NCI-H2029 (cell line): ENCODE data around the gene METAP2.
"Not testable (repeated sequence)": the region's sequence is repeated elsewhere in the genome, so short reads cannot be mapped to it uniquely, and the experiment has no call there.

Source experiments
- DNase-seq: peaks from one replicate; lab custom pipeline; 2025; lab: John Stamatoyannopoulos, UW

METAP2 gene

GRCh38 chr12:95473884-95474659 lies at the start of gene METAP2:
Gene METAP2, plus strand, starts transcription at chr12:95474152. Its CDS starts 28 bp downstream, at chr12:95474180.
- peak; percentile 97 for DNase-seq

GRCh38 chr12:95424271-95424994 lies 49.5 kb upstream of the METAP2 start:
- peak; percentile 62 for DNase-seq

- no peak for DNase-seq
Measured at GRCh38 chr12:95429172-95429510, 44.8 kb upstream of the METAP2 start.

GRCh38 chr12:95431120-95431519 lies 42.8 kb upstream of the METAP2 start:
- DNase-seq, result no peak

GRCh38 chr12:95435355-95435754 lies 38.6 kb upstream of the METAP2 start:
- no peak for DNase-seq

DNA sequence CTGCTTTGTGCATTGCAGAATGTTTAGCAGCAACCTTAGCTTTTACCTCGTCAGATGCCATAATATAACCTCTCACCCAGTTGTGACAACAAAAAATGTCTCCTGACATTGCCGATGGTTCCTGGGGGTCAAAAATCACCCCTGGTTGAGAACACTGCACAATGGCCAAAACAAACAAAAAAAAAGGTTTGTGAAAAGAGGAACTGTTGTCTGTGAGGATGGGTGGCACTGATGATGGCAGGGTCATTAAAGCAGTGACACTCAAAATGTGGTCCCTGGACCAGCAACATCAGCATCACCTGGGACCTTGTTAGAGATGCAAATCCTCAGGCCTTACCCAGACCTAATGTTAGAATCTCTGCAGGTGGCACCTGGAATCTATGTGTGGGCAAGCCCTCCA lies 36.4 kb upstream of the METAP2 start:
- no peak for DNase-seq

- DNase-seq, result no peak
Measured at GRCh38 chr12:95439461-95440230, 34.3 kb upstream of the METAP2 start.

DNA sequence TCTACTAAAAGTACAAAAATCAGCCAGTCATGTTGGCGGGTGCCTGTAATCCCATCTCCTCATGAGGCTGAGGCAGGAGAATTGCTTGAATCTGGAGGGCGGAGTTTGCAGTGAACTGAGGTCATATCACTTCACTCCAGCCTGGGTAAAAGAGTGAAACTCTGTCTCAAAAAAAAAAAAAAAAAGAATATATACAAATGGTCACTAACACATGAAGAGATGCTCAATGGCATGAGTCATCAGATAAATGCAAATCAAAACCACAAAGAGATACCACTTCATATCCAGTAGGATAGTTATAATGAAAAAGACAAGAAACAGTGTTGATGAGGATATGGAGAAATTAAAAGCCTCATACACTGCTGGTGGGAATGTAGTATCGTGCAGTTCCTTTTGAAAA lies 33.6 kb upstream of the METAP2 start:
- DNase-seq, result no peak

- no peak for DNase-seq
Measured at GRCh38 chr12:95443459-95443858, 30.5 kb upstream of the METAP2 start.

GRCh38 chr12:95445099-95445498 lies 28.9 kb upstream of the METAP2 start:
- DNase-seq, result not testable (repeated sequence)

DNA sequence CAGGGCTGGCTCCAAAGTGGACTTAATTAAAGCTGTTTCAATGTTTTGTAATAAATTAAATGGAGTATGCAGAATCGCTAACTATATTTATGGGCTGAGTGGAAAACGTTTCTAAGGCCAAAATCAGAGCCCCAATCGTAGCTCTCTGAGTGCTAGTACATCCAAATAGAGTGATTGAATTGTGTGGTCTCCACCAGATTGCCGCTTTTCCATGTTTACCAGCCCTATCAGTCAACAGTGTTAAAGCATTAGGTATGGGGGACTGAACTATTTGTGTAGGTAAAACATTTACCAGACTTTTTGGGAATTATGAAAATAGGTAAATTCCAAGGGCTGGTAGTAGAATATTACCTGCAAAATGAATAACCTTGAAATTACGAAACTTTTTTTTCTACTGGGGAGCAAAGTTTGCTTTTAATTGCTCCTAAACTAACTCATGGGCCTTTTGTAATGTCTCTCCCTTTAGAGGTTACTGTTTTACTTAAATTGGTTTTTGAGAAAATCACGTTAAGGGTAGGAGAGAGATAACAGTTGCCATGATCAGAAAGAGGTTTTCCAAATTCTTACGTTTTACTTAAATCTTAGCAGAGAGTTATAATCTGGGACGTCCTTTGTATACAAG lies 28.0 kb upstream of the METAP2 start:
- DNase-seq, result no peak

GRCh38 chr12:95446506-95446900 lies 27.4 kb upstream of the METAP2 start:
- DNase-seq, result no peak

DNA sequence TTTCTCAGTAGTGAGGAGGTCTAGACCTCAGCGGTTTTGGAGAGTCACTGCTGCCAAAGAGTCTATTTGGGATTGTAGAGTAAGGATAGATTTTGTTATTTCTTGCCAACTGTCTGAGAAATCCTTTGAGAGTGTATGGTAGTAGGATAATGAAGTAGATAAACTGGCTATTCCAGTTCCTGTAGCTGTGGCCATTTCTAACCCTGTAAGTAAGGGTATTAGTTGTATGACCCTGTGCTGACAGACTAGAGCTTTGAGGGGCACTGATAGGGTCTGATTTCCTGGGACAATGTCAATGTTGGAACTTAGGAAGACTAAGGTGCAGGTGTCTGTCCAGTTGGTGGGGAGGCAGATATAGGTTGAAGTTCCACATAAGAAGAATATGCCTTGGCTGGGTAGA lies 24.3 kb upstream of the METAP2 start:
- DNase-seq, result not testable (repeated sequence)

- DNase-seq, result not testable (repeated sequence)
Measured at GRCh38 chr12:95452501-95452900, 21.5 kb upstream of the METAP2 start.

DNA sequence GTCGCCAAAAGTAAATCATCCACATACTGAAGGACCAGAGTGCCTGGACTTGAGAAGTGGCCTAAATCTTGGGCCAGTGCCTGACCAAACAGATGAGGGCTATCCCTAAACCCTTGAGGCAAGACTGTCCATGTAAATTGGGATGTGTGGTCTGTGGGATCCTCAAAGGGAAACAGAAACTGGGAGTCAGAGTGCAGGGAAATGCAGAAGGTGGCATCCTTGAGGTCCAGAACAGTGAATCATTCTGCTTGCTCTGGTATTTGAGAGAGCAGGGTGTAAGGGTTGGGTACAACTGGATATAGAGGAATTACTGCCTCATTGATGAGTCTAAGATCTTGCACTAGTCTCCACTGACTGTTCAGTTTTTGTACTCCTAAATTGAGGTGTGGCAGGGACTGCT lies 20.1 kb upstream of the METAP2 start:
- DNase-seq, result not testable (repeated sequence)

DNA sequence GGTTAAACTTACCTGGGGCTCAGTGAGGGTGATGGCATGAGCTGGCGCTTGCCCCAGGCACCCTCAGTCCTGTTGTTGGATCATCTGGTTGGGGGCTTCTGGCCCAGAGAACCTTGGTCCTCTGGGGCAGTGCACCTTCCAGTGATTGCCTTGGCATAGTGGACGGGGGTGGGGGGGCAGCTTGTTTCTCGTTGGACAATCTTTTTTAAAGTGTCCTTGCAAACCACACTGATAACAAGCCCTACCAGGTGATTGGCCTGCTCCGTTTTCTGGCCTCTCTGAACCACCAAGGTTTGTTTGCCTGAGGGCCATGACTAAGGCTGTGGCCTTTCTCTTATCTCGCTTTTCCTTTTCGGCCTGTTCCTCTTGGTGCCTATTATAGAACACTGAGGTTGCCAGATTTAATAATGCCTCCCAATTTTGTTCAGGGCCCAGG lies 19.2 kb upstream of the METAP2 start:
- not testable (repeated sequence) for DNase-seq

DNA sequence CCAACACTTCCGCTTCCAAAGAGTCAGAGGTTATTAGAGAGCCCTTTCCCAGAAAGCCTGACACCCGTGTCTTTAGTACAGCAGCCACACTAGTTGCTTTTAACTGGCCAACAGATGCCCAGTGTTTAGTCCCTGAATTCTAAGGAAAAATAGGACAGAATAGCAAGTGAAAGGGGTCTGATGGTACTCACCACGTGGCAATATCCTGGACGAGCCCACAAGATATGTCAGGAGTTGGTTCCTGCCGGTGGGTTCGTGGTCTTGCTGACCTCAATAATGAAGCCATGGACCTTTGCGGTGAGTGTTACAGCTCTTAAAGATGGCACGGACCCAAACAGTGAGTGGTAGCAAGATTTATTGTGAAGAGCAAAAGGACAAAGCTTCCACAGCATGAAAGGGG lies 16.3 kb upstream of the METAP2 start:
- DNase-seq, result not testable (repeated sequence)

GRCh38 chr12:95458761-95459160 lies 15.2 kb upstream of the METAP2 start:
- DNase-seq, result no peak

GRCh38 chr12:95459310-95459709 lies 14.6 kb upstream of the METAP2 start:
- DNase-seq, result no peak

- no peak for DNase-seq
Measured at GRCh38 chr12:95460105-95460504, 13.8 kb upstream of the METAP2 start.

DNA sequence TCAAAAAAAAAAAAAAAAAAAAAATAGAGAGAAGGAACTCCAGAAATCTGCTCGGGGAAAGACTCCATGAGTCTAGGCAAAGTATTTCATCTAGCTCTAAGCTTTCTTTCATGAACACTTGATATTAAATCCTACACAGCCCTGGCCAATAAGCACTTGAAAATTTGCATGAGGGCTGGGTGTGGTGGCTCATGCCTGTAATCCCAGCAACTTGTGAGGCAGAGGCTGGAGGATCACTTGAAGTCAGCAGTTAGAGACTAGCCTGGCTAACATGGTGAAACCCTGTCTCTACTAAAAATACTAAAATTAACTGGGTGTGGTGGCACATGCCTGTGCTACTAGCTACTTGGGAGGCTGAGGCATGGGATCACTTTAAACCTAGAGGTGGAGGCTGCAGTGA lies 13.1 kb upstream of the METAP2 start:
- no peak for DNase-seq

DNA sequence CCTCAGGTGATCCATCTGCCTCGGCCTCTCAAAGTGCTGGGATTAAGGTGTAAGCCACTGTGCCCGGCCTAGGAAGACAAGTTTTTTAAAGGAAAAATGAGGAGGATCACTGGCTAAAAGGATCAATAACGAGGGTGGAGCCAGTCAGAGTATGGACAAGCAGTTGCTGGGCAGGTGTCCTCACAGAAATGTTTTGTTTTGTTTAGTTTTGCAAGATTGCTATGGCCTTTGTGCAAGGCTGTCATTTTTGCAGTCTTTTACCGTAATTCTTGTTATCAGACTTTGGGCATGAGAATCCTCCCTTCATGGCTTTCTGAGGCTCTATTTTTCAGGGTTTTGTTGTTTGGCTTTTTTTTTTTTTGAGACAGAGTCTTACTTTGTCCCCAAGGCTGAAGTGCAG lies 11.9 kb upstream of the METAP2 start:
- DNase-seq, result no peak
